ENCODE results near the gene HABP4.

GRCh38 chr9:96492993-96493531 is 43.1 kb downstream of the HABP4 start:
- TF ChIP-seq GATA2 (IDR thresholded peaks at IDR 0.05; ENCODE audit: low read depth, low read length) (no peak), GATA3 (IDR thresholded peaks at IDR 0.05; ENCODE audit: low read depth, low read length) (no peak)

Measured in SH-SY5Y (cell line).